GM12874 (cell line): ENCODE measurements around the gene FBXO41.

ENCODE experiments used
- TF ChIP-seq, protein P1 (sequence below): IDR thresholded peaks from 2 replicates; pipeline ENCODE4 v1.5.1; 2011; ENCODE audit warnings: low read depth, mild to moderate bottlenecking, control low read depth, low read length, moderate library complexity; ENCODE audit not compliant: insufficient read depth

The FBXO41 gene

DNA sequence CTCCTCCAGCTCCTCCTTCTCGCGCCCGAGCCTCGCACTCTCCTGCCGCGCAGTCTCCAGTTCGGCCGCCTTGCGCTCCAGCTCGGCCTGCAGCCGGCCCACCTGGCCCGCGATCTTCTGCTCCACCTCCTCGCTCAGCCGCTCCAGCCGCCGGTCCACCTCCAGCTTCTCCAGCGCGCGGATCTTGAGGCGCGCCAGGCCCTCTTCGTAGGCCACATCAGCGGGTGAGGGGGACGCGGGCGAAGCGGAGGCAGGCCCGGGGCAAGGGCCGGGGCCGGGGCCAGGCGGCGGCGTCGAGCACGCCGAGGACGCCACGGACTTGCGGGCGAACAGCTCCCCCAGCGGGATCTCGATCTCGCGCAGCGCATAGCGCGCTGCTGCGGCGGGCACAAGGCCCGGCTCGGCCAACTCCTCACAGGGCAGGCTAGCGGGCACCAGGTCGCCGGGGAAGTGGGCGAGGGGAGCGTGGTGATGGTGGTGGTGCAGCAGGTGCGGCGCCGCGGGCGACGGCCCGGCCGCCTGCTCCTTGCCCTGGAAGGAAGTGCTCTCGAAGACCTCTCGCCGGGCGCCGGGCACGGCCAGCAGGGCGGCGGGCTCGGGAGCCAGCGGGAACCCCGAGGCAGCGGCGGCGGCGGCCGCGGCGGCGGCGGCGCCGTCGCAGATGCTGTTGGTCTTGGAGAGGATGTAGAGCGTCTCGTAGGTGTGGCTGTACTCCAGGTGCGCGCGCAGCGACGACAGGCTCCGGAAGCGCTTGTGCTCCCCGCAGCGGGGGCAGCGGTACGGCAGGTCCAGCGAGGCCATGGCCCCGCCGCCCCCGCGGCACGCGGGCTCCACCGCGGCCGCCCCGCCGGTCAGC lies 15.2 kb downstream of the FBXO41 start:
- TF ChIP-seq, protein P1, sequence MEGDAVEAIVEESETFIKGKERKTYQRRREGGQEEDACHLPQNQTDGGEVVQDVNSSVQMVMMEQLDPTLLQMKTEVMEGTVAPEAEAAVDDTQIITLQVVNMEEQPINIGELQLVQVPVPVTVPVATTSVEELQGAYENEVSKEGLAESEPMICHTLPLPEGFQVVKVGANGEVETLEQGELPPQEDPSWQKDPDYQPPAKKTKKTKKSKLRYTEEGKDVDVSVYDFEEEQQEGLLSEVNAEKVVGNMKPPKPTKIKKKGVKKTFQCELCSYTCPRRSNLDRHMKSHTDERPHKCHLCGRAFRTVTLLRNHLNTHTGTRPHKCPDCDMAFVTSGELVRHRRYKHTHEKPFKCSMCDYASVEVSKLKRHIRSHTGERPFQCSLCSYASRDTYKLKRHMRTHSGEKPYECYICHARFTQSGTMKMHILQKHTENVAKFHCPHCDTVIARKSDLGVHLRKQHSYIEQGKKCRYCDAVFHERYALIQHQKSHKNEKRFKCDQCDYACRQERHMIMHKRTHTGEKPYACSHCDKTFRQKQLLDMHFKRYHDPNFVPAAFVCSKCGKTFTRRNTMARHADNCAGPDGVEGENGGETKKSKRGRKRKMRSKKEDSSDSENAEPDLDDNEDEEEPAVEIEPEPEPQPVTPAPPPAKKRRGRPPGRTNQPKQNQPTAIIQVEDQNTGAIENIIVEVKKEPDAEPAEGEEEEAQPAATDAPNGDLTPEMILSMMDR = no peak

DNA sequence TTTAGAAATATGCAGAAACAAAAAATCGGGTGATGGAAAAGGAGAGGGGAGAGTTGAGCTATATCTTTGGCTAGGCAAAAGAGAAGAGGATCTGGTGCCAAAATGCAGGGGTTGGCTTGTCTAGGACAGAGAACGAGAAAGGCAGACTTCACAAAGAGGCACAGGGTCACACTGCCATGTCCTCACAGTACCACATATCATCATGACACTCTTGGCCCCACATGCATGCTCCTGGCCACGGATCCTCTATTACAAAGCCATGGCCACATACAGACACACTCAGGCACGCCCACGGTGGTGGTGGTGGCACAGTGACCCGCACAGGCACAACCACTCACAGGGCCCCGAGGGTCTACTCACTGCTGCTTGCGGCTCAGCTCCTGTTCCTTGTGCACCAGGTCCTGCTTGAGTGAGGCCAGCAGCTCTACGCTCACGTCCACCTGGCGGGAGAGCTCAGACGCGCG lies 15.9 kb downstream of the FBXO41 start:
- TF ChIP-seq, protein P1 = no peak

DNA sequence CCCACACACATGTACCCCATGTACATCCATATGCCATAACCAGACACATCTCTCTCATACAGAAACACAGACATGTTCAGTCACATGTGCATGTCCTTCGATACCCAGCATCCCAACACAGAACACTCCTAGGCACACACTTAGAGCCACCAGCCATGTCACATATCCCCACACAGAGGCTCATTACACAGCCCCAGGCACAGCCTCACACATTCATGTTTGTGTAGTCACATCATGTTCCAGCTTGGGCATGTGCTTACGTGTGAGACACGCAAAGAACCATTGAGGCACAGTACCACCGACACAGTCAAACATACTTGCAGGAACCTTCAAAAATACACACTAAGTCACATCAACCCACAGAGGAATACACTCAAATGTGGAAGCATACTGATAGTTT lies 17.3 kb downstream of the FBXO41 start:
- TF ChIP-seq, protein P1 = no peak

DNA sequence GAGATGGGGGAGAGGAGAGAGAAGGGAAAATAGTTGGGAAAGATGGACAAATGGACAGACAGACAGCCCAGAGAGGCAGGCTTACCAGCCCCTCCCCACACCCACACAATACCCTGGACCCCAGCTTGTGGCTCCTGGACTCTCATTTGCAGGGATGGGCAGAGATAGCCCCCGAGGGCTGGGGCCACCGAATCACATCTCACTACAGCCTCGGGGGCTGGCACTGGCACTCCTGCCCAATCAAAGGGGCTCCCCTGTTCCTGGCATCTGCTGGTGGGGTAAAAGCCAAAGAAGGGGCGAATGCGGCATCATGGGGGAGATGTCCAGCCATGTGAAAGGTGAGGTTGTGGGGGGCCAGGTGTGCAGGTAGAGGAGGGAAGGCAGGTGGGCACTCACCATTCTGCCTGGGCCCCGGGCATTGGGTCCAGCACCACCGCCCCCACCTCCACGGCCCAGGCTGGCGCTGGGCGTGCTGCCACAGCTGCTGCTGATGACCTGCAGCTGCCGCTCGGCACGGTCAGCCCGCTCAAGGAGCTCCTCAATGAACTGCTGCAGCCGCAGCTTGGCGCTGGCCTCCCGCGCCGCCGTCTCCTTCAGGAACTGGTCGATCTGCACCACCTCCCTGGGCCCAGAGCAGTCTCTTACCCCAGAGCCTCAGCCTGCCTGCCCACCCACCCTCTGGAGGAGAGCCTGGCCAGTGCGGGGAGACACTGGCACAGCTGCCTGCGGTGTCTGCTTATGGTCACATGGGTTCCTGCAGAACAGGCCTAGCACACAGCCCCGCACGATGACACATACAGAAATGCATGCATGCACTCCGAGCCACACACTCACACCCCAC lies 18.0 kb downstream of the FBXO41 start:
- TF ChIP-seq, protein P1 = no peak

DNA sequence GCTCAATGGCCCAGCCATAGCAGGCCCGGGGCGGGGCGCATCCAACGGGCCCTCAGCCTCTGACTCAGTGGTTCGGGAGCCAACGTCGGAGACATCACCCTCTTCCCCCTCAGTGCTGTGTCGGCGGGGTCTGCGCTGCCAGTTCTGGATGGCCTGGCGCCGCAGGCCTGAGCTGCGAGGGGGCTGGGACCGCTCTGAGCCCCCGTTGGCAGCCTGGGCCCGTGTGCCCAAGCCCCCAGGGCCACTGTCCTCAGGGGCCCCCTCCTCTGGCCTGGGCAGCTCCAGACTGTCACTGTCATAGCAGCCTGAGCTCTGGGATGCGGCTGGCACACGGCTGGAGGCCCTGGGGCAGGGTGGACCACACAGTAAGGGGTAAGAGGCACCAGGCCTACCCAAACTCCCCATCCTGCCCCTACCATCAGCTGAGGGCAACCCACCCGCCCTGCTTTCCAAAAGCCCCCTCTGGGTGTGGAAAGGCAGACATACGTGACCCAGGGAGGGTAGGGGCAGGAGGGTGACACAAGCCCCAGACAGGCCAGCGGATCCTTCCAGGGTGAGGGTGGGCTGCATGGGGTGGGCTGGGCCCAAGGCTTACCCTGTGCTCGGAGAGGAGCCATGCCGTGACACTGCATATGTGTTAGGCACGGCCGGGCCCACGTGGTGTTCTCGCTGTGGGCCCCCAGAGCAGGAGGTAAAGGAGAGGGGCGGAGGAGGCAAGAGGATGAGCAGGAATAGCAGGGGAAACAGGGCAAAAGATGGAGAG lies 18.8 kb downstream of the FBXO41 start:
- TF ChIP-seq, protein P1 = no peak

DNA sequence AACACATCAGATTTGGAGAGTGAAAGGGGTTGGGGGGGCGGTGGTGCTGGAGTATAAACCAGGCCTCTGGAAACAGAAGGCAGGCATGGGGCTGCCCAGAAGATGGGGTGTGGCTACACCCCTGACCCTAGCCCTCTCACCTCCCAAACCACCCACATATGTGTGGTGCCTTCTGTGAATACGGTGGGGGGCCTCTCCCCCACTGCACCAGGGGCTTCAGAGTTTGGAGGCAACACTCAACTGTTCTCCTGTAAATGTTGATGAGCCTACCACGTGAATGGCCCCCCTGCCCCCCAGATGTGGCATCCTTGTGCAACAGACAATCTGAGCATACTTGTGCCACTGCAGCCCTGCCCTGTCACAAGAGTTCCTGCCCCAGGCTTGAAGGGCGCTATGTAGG lies 19.5 kb downstream of the FBXO41 start:
- TF ChIP-seq, protein P1 = no peak

DNA sequence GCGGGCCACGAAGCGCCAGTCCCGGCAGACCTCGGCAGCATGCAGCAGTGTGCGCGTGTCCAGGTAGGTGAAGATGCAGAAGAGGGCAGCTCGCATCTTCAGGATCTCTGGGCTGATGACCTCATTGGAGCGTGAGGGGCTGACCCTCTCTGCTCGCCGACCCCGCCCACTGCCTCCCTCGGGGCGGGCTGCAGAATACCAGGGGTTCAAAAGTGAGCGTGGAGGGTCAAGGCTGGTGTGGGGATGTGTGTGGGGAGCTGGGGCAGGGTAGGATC lies 20.0 kb downstream of the FBXO41 start:
- TF ChIP-seq, protein P1 = no peak
